NCI-H526 (cell line): ENCODE measurements around the gene TRPV5.

Experiments
- DNase-seq, 2 experiments: peaks; one replicate each; lab custom pipeline; 2025; lab: John Stamatoyannopoulos, UW

TRPV5 gene

DNA sequence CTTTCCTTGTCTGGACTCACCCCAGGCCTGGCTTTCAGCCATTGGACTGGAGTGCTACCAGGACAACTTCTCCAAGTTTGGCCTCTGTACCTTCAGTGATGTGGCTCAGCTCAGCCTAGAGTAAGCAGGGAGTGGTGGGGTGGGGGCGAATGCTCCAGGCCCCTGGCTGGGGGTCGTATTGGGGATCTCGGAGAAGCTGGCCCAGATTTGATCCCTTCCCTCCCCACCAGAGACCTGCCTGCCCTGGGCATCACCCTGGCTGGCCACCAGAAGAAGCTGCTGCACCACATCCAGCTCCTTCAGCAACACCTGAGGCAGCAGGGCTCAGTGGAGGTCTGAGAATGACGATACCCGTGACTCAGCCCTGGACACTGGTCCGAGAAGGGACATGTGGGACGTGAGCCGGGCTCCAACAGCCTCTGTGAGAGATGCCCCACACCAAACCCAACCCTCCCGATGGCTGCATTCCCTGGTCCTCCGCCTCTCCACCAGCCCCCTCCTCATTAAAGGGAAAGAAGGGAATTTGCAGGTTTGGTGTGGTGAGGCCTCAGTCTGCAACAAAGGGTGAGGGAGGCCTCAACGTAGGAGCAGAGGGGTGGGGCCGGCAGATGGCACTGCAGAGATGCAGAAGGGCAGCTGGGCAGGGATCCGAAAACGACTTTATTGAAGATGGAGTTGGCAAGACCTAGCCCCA is 62.8 kb downstream of the TRPV5 start:
- no peak for DNase-seq

- no peak for DNase-seq
These were observed 63.4 kb downstream of the TRPV5 start for GRCh38 chr7:142870147-142870559.

DNA sequence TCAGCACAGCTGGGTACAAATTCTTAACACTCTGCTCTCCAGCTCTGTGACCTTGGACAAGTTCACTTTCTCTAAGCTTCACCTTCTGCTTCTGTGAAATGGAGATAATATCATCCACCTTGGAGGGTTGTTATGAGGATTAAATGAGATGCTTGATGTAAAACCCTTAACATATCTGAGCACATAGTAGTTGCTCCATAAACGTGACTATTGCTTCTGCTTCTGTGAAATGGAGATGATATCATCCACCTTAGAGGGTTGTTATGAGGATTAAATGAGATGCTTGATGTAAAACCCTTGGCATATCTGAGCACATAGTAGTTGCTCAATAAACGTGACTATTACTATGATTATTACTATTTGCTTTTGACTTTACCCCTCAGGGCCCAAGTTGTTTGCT is 64.1 kb downstream of the TRPV5 start:
- DNase-seq, result no peak

- DNase-seq, result no peak
These were observed 64.5 kb downstream of the TRPV5 start for GRCh38 chr7:142868986-142869415.

GRCh38 chr7:142868188-142868985 is 65.2 kb downstream of the TRPV5 start:
- DNase-seq, result no peak

- no peak for DNase-seq
These were observed 66.0 kb downstream of the TRPV5 start for GRCh38 chr7:142867398-142868187.

- no peak for DNase-seq
These were observed 66.5 kb downstream of the TRPV5 start for GRCh38 chr7:142867097-142867378.

DNA sequence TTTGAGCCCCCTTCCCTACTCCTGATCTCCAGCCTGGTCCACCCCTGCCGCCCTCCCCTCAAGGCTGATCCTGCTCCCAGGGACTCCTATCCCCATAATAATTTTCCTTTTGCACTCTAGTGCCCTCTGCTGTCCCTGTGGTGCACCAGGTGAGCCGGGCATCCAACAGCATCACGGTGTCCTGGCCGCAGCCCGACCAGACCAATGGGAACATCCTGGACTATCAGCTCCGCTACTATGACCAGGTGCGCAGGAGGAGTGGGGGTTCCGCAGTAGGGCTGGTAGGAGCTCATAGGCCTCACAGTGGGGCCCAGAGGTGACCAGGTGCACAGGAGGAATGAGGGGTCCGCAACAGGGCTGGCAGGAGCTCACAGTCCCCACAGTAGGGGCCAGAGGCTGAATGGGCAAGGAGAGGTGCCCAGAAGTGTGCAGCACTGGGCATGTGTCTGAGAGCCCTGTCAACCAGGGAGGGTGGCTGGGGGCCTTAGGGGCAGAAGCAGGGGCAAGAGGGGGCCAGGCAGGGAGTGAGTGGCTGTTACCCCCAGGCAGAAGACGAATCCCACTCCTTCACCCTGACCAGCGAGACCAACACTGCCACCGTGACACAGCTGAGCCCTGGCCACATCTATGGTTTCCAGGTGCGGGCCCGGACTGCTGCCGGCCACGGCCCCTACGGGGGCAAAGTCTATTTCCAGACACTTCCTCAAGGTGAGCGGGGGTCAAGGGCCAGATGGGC is 67.0 kb downstream of the TRPV5 start:
- DNase-seq, result peak; percentile 9 to 71

DNA sequence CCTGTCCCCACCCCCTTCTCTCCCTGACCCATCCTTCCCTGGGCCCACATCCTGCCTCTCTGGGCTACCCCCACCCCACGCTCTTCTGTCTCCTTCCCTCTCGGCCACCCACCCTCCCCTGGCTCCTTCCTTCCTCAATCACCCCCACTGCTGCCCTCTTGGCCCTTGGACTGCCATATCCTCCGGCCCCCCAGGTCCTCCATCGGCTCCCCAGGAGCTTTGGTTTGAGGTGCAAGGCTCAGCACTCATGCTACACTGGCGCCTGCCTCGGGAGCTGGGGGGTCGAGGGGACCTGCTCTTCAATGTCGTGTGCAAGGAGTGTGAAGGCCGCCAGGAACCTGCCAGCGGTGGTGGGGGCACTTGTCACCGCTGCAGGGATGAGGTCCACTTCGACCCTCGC is 67.8 kb downstream of the TRPV5 start:
- DNase-seq, result no peak

DNA sequence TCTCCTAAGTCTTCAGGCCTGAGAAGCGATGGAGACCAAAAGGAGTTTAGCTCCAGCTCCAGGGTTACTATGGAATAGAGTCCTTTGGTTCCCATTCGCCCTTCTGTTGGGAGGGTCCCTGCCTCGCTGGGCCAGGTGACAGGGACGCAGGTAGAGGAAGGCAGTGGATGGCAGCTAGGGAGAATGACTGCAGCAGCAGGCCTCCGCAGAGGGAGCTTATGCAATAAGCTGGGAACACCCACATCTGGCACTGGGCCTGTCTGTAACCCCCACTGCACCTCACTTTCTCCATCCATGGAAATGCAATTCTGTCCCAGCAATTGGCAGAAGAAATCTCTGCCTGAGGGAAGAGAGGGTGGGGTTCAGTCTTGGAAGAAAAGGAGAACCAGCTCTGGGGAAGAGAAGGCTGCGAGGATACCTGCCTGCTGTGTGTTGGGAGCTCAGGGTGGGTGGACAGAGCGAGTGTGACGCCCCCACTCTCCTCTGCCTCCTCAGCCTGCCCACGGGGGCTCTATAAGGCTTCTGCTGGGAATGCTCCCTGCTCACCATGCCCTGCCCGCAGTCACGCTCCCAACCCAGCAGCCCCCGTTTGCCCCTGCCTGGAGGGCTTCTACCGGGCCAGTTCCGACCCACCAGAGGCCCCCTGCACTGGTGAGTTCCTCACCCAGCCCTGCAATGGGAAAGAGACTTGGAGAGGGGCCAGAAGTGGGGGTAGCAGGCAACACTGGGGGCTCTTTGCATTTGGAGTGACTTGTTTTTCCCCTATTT is 68.4 kb downstream of the TRPV5 start:
- no peak for DNase-seq

DNA sequence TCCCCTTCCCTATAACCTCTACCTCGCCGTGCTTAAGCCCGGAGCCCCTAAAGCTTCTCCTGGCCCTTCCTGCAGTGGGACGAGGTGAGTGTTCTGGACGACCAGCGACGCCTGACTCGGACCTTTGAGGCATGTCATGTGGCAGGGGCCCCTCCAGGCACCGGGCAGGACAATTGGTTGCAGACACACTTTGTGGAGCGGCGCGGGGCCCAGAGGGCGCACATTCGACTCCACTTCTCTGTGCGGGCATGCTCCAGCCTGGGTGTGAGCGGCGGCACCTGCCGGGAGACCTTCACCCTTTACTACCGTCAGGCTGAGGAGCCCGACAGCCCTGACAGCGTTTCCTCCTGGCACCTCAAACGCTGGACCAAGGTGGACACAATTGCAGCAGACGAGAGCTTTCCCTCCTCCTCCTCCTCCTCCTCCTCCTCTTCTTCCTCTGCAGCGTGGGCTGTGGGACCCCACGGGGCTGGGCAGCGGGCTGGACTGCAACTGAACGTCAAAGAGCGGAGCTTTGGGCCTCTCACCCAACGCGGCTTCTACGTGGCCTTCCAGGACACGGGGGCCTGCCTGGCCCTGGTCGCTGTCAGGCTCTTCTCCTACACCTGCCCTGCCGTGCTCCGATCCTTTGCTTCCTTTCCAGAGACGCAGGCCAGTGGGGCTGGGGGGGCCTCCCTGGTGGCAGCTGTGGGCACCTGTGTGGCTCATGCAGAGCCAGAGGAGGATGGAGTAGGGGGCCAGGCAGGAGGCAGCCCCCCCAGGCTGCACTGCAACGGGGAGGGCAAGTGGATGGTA is 69.5 kb downstream of the TRPV5 start:
- DNase-seq, result no peak

DNA sequence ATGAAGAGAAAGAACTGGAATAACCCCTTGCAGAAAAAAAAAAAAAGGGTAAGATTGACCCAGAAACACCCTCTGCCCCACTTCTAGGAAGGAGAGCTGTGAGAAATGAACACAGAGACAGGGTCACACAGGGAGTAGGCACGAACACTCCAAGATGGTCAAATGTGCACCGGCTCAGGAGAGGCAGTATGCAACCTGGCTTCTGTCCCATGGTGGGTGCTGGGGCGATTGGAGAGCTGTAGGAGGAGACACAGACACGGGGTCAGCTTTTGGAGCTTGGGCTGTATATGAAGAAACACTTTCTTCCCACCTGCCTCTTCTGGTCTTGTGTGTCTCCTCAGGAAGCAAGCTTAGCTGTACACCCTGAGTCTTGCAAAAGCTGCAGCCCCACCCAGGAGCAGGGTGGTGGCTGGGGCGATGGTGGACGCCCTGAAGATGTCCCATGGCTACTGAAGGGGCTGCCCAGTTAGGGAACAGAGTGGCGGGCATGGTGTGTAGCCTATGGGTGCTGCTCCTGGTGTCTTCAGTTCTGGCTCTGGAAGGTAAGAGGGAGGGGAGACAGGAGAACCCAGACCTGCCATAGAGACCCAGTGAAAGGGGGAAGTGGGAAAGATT is 70.7 kb downstream of the TRPV5 start:
- no peak for DNase-seq

DNA sequence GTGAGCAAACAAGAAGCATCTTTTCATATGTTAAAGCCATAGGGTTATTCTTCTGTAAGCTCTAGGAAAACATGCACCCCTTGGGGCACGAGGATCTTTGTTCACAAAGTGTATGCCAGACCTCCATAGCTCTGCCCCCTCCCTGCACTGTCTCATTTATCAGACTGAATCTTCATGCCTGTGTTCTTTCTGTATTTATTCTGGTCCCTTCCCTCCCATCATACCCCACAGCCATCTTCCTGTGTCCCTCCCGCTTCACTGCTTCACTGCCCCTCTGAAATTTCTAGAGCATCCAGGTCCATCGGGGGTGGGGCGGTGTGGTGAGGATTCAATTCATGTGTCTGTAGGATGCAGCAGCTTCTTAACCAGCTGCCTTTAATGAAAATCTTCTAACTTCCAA is 71.2 kb downstream of the TRPV5 start:
- DNase-seq, result no peak

- DNase-seq, result no peak
These were observed 72.6 kb downstream of the TRPV5 start for GRCh38 chr7:142860968-142861367.

DNA sequence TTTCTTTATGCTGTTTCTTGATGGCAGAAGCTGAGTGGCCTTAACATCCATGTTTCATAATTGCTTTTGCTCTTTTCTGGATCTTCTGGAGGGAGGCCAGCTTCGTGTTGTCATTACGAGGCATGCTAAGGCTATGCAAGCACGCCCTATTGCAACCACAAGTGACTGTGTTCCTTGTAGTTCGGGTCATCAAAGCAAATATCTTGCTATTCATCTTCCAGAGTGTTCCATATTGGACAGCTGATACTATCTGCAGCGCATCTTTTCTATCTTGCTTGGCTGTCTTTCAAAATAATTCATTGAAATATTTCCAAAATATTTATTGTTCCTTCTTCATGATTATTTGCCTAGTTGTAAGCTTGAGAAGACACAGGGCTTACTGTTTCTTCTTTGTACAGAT is 73.7 kb downstream of the TRPV5 start:
- DNase-seq, result no peak

DNA sequence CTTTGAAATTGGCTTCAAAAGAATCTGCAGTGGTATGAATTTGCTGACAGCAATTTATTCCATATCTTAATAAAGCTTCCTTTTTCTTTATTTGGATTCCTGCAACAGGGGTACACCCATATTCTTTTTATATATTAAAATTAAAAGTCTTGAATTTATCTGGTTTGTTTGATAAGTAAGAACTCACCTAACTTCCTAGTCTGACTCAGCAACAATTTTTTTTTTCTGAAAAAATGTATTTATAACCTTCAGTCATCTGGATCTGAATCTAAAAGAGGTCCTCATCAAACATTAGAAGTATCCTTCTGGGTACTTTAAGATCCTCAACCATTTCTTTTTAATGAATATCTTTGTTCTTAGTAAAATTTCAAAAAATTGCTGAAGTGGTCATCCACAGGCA is 74.1 kb downstream of the TRPV5 start:
- no peak for DNase-seq
